HG03378 (cell line): ENCODE measurements around the gene GTF2IRD1.

Experiments used
- ATAC-seq: cut with Tn5 transposase; IDR thresholded peaks from one replicate; pipeline ENCODE4 v1.9.1; 2021; ENCODE audit warnings: mild to moderate bottlenecking, moderate library complexity; ENCODE audit not compliant: unreplicated experiment

The GTF2IRD1 gene

GRCh38 chr7:74464931-74465886 lies 11.5 kb downstream of the GTF2IRD1 start:
- no peak for ATAC-seq

DNA sequence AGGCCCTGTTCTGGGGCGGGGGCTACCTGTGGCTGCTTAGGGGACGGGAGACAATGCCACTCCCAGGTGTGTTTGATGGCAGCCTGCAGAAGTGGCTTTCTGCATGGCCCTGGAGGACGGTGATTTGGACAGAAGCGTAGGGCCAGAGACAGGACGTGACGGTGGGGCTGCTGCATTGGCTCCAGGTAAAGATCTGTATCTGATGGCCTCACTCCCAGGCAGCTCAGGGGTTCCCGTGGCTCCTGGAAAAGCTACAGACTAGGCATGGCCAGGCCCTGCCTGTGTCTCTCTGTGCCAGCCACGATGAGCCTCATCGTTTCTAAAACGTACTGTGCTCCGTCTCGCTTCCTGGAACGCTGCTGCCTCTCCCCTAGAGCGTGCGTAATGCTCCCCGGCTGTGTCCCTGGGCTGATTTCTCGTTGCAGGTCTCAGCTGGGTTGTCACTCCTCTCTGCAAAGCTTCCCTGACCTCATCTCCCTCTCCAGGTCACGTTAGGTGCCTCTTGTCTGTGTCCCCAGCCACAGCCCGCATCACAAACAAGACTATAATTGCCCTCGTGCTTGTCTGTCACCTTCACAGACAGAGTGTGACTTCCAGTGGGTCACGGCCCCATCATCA lies 12.6 kb downstream of the GTF2IRD1 start:
- ATAC-seq, result no peak

DNA sequence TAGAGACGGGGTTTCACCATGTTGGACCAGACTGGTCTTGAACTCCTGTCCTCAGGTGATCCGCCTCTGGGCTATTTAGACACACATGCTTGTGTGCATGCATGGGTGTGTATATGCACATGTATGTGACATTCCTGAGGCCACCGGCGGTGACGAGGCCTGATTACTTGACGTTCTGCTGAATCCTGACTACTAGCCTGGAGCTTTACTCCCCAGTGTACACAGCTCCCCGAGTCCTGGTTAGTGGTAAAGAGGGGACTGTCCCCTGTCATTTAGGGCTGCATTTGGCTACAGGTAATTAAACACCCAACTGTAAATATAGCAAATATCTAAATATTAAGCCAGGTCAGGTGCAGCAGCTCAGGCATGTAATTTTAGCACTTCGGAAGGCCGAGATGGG lies 14.2 kb downstream of the GTF2IRD1 start:
- no peak for ATAC-seq

GRCh38 chr7:74470504-74470903 lies 16.8 kb downstream of the GTF2IRD1 start:
- no peak for ATAC-seq

GRCh38 chr7:74473116-74473515 lies 19.4 kb downstream of the GTF2IRD1 start:
- ATAC-seq, result no peak

- no peak for ATAC-seq
These were observed 20.7 kb downstream of the GTF2IRD1 start for GRCh38 chr7:74474271-74474865.

GRCh38 chr7:74475243-74475986 lies 21.7 kb downstream of the GTF2IRD1 start:
- ATAC-seq, result no peak

DNA sequence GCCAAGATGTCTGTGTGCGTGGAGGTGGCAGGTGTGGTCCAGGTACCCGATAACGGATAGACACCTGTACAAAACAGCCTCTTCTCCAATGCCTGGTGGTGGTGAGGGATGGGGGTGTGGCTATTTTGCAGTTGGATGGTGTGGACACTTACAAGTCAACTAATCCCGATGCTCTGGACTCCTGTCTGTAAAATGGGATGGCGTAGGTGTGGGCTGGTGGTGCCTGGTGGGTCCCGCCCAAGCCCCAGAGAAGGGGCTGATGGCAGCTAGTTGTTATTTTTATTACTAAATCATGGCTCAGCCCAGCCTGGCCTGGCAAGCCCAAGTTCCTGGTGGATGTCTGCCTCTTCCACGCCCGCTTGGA lies 22.3 kb downstream of the GTF2IRD1 start:
- no peak for ATAC-seq

DNA sequence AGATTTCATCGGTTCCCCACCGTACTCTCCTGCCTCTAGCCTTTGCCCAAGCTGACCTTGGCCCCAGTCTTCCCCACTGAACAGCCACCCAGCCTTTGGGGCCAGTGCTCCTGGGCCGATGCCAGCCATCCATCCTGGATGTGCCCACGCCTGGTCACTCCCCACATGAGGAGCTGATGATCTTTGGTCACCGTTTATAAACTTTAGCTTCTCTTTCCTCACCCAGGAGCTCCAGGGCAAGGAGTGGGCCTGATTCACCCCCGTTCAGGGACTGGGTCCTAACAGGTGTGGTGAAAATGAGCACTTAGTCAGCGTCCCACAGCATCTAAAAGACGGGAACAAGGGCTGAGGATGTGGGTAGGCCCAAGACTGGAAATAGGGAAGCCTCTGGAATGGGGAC lies 22.9 kb downstream of the GTF2IRD1 start:
- no peak for ATAC-seq

DNA sequence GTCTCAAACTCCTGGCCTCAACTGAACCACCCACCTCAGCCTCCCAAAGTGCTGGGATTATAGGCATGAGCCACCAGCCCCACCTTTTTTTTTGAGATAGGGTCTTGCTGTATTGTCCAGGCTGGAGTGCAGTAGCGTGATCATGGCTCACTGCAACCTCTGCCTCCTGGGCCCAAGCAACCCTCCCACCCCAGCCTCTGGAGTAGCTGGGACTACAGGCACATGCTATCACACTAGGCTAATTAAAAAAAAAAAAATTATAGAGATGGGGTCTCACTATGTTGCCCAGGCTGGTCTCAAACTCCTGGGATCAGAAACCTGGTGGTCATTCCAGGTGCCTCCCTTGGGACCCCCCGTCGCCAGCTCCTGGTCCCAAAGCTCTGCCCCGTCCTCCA lies 25.0 kb downstream of the GTF2IRD1 start:
- ATAC-seq, result no peak

- no peak for ATAC-seq
These were observed 25.5 kb downstream of the GTF2IRD1 start for GRCh38 chr7:74479066-74479781.

GRCh38 chr7:74479961-74480829 lies 26.5 kb downstream of the GTF2IRD1 start:
- ATAC-seq, result no peak

DNA sequence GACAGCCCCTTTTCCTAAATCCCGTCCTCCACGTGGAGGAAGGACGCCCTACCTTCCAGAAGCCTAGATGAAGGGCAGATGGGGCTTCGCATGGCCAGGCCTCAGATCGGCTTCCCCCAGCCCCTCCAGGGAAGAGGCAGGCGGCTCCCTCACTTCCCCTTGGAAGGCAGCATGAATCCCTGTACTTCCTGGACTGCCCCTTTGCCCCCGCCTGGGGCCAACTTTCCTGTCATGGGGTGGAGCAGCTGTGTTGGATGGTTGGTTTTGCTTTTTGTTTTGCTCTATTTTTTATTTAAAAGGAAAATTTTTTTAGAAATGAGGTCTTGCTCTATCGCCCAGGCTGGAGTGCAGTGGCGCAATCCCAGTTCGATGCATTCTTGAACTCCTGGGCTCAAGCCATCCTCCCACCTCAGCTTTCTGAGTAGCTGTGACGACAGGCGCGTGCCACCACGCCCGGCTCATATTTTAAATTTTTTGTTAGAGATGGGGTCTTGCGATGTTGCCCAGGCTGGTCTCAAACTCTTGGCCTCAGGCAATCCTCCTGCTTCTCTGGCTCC lies 27.2 kb downstream of the GTF2IRD1 start:
- no peak for ATAC-seq

GRCh38 chr7:74481458-74482196 lies 27.9 kb downstream of the GTF2IRD1 start:
- no peak for ATAC-seq

GRCh38 chr7:74482197-74482467 lies 28.4 kb downstream of the GTF2IRD1 start:
- no peak for ATAC-seq

- no peak for ATAC-seq
These were observed 29.1 kb downstream of the GTF2IRD1 start for GRCh38 chr7:74482629-74483401.

DNA sequence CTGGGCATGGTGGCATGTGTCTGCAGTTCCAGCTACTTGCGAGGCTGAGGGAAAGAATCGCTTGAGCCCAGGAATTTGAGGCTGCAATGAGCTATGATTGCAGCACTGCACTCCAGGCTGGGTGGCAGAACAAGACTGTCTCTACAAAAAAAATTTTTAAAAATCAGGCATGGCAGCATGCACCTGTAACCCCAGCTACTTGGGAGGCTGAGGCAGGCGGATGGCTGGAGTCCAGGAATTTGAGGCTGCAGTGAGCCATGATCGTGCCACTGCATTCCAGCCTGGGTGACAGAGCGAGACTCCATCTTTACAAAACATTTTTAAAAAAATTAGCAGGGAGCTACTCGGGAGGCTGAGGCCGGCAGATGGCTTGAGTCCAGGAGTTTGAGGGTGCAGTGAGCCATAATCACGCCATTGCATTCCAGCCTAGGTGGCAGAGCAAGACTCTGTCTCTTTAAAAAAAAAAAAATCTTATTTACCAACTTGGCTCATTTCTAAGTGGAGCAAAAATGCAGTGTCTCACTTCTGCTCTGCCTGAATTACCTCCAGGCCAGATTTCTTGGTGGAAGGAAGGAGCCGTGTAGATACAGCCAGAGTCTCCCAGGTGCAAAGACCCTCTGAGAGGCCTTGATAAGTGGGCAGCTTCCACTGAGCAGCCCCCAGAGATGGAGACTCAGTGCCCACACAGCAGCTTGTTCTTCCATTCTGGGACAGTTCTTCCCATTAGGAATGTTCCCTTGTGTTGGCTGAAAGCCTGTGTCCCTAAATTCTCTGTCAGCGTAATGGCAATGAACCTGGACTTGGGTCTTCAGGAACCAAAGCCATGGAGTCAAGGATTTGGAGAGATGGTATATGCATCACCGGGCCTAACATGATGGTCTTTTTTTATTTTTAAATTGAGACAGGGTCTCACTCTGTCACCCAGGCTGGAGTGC lies 30.0 kb downstream of the GTF2IRD1 start:
- ATAC-seq, result no peak
